Hypothalamus (tissue), 51 donors: Measurements from ENCODE around the gene NEMF.
A peak's percentile ranks its signal among the peaks of the same experiment; 100 is the strongest.
"Not testable (repeated sequence)": the region's sequence is repeated elsewhere in the genome, so short reads cannot be mapped to it uniquely, and the experiment has no call there.

Experiments used
- DNase-seq, 51 donors: peaks; one replicate each; lab custom pipeline; 2025; lab: John Stamatoyannopoulos, UW

The NEMF gene

GRCh38 chr14:49852301-49853157 is at the start of gene NEMF:
Gene NEMF, minus strand, starts transcription at chr14:49852788. Its CDS starts 35 bp downstream, at chr14:49852753.
- DNase-seq, result peak; percentile 40 to 100 (median 82)

DNA sequence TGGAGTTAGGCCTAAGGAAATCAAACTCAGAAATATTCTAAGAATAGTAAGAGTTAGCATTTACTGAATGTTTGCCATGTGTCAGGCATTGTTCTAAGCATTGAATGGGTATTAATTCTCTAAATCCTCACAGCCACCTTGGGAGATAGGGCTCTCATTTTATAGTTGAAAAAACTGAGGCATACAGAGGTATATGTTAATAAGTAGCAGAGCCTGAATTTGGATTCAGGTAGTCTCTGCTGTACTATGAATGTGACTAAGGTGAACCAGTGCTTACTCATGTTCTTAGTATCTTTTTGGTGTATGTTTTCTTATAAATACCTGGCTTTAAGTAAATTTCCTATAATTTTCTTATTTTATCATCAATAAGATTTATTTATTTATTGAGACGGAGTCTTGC is 48.4 kb upstream of the NEMF start:
- DNase-seq, result no peak

DNA sequence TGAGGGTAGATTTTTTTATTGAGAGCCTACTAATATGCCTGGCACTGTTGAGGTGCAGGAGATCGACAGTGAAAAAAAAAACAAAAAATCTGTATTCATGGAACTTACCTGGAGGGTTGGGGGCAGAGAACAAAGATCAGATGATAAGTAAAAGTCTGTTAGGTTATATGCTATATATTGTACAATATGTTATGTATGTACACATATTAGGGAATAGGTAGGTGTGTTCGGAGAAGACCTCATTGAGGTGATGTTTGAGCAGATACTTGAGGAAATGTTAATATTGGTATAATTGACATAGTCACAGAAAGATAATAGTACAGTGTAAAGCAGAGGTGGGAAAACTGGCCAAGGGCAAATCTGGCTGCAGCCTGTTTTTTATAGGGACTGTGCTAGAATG is 45.9 kb upstream of the NEMF start:
- no peak for DNase-seq

- DNase-seq, result no peak
These were observed 45.4 kb upstream of the NEMF start for GRCh38 chr14:49897965-49898364.

- no peak for DNase-seq
These were observed 44.8 kb upstream of the NEMF start for GRCh38 chr14:49897414-49897813.

DNA sequence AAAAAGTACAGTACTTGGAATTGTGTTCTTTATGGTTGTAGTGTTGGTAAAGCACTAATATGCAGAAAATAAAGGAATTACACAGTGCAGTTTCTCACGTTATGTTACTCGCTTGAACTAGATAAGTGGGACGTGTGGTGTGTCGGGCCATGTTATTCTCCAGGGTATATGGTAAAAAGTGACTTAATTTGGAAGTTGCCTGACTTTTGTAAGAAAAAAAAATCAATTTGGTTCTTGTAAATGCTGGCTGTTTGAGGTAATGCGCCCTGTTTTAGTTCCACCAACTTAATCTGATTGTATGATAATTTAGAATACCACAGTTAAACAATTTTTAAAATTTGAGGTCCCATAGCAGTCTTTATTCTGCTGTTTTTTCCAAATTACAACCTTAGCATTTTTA is 44.4 kb upstream of the NEMF start:
- no peak for DNase-seq

DNA sequence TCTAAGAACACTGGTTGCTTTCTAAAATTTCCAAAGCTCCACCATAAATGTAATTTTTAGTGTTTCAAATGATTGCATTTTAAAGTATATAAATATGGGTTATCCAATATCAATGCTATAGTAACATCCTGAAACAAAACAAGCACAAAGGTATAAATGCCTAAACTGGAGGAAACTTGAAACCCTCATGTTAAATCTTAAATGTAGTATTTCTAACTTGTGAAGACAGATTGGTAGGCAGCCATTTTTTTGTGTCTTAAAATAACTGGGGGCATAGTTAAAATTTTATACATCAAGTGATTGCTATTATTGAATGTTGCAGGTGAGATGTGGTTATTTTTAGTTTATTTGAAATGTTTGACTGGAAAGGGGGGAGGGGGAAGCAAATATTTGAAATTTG is 43.7 kb upstream of the NEMF start:
- not testable (repeated sequence) for DNase-seq

- DNase-seq, result no peak
These were observed 42.9 kb upstream of the NEMF start for GRCh38 chr14:49895480-49895879.

GRCh38 chr14:49894214-49895107 is 41.9 kb upstream of the NEMF start:
- DNase-seq, result not testable (repeated sequence)

DNA sequence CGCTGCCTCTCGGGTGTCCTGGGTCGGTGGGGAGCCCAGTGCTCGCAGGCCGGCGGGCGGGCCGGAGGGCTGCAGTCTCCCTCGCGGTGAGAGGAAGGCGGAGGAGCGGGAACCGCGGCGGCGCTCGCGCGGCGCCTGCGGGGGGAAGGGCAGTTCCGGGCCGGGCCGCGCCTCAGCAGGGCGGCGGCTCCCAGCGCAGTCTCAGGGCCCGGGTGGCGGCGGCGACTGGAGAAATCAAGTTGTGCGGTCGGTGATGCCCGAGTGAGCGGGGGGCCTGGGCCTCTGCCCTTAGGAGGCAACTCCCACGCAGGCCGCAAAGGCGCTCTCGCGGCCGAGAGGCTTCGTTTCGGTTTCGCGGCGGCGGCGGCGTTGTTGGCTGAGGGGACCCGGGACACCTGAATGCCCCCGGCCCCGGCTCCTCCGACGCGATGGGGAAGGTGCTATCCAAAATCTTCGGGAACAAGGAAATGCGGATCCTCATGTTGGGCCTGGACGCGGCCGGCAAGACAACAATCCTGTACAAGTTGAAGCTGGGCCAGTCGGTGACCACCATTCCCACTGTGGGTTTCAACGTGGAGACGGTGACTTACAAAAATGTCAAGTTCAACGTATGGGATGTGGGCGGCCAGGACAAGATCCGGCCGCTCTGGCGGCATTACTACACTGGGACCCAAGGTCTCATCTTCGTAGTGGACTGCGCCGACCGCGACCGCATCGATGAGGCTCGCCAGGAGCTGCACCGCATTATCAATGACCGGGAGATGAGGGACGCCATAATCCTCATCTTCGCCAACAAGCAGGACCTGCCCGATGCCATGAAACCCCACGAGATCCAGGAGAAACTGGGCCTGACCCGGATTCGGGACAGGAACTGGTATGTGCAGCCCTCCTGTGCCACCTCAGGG is 41.0 kb upstream of the NEMF start:
- DNase-seq, result peak in 24 of 51 donors; percentile 22 to 66 (median 49)

- peak; percentile 49 to 99 (median 95) for DNase-seq
These were observed 40.2 kb upstream of the NEMF start, which contains the start of gene ARF6 for GRCh38 chr14:49892636-49893308. Gene ARF6, plus strand, starts transcription at chr14:49893082. Its CDS starts 655 bp downstream, at chr14:49893737.

GRCh38 chr14:49892301-49892635 is 39.7 kb upstream of the NEMF start:
- DNase-seq, result peak in 33 of 51 donors; percentile 17 to 88 (median 58)

- no peak for DNase-seq
These were observed 35.7 kb upstream of the NEMF start for GRCh38 chr14:49888293-49888692.

DNA sequence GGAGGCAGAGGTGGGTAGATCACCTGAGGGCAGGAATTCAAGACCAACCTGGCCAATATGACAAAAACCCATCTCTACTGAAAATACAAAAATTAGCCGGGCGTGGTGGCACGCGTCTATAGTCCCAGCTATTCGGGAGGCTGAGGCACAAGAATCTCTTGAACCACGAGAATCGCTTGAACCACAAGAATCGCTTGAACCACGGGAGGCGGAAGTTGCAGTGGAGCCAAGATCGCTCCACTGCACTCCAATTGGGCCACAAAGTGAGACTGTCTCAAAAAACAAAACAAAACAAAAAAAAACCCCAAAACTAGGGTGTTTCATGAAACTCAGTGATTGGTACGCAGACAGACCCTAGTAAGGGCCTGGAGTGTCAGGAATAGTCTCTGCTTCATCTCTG is 33.9 kb upstream of the NEMF start:
- no peak for DNase-seq

GRCh38 chr14:49882826-49883694 is 30.5 kb upstream of the NEMF start:
- no peak for DNase-seq

GRCh38 chr14:49881350-49882001 is 28.9 kb upstream of the NEMF start:
- no peak for DNase-seq

GRCh38 chr14:49880267-49881064 is 27.9 kb upstream of the NEMF start:
- DNase-seq, result no peak
